HG02798 (cell line): Measurements from ENCODE around the gene C16orf87.
"Not testable (repeated sequence)": the region's sequence is repeated elsewhere in the genome, so short reads cannot be mapped to it uniquely, and the experiment has no call there.

Experiments
- ATAC-seq: cut with Tn5 transposase; IDR thresholded peaks from one replicate; pipeline ENCODE4 v1.9.1; 2021; ENCODE audit warnings: mild to moderate bottlenecking; ENCODE audit not compliant: unreplicated experiment, poor library complexity

Gene C16orf87

DNA sequence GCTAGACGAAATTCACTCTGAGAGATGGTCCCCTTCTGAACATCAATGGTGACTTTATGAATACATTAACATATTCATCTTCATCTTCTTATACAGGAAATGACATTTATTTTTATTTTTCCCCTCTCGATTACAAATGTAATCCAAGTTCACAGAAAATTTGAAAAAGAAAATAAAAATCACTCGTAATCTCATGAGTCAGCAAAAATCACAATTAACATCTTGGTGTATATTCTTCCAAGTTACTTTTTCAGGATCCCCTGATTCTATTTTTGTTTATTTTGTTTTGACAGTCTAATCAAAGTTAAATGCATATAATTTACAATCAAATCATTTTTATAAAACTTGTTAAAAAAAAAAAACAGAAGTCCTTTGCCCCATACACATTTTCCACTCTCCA lies 27.6 kb downstream of the C16orf87 start:
- ATAC-seq = no peak

DNA sequence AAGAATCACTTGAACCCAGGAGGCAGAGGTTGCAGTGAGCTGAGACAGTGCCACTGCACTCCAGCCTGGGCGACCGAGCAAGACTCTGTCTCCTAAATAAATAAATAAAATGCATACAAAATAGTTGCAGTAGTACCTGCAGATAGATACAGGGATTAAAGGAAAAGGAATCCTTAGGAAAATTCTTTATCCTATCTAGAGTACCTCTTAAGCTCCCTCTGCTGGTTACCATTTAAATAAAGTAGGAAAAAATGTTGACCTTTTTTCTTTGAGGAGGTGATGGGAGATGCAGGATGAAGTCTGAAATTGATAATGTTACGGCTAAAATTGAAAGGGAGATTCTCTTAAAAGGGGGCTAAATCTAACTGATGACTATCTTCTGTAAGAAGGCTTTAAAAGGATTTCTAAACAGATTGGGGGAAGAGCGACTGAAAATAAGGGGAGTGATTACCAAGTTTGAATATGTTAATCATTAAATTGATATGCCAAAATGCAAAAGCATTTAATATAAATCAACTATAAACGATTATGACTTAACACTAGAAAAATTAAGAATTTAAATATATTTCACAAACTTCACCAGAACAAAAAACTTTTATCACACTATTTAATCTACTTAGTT lies 29.4 kb downstream of the C16orf87 start:
- no peak for ATAC-seq

DNA sequence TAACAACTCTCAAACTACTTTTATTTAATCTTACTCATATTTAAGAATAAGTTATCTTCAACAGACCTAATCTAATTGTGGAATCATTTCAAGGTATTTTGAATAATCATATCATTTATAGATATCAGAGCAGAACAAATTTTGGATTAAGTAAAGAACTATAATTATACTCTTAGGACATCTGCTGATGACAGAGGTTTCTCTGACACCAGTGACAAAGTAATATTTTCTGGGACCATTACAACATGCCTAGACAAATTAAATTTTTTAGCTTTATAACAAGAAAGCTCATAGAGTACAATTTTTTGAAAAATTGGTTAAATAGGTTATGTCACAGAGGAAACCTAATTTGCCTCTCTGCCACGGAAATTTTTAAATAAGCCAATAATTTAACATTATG lies 30.5 kb downstream of the C16orf87 start:
- ATAC-seq = no peak

DNA sequence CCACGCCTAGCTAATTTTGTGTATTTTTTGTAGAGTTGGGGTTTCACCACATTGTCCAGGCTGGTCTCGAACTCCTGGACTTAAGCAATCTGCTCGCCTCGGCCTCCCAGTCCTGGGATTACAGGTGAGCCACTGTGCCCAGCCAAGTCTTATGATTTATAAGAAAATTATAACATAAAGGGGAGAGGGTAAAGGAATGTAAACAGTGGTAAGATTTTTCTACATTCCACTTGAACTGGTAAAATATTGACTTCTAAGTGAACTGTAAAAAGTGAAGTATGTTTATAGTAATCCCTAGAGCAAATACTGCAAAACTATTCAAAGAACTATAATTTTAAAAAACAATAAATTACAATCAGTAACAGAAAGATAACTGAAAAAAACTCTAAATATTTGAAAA lies 33.5 kb downstream of the C16orf87 start:
- ATAC-seq = no peak

DNA sequence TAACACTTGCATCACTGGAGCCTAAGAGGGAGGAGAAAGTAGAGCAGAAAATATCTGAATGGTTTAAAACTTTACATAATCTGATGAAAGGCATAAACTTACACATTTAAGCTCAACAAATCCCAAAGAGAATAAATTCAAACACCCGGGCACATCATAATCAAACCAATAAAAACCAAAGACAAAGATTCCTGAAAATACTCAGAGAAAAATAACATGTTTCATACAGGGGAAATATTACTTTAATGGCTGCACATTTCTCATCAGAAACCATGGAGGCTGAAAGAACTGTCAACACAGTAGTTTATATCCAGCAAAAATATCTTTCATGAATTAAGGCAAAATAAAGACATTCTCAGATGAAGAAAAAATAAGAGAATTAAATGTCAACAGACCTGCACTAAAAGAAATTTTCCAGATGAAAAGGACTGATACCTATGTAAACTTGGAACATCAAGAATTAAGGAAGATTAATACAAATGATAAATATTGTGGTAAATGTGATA lies 34.2 kb downstream of the C16orf87 start:
- ATAC-seq = no peak

DNA sequence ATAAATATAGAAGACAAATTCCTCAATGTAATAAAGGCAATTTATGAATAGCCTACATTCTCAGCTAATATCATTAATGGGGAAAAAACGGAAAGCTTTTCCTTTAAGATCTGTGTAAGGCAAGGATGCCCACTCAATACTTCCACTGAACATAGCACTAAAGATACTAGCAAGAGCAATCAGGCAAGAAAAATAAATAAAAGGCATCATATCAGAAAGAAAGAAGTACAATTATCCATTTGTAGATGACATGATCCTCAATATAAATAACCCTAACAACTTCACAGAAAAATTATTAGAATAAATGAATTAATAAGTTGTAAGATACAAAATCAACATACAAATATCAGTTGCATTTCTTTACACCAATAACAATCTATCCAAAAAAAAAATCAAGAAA lies 37.1 kb downstream of the C16orf87 start:
- no peak for ATAC-seq

DNA sequence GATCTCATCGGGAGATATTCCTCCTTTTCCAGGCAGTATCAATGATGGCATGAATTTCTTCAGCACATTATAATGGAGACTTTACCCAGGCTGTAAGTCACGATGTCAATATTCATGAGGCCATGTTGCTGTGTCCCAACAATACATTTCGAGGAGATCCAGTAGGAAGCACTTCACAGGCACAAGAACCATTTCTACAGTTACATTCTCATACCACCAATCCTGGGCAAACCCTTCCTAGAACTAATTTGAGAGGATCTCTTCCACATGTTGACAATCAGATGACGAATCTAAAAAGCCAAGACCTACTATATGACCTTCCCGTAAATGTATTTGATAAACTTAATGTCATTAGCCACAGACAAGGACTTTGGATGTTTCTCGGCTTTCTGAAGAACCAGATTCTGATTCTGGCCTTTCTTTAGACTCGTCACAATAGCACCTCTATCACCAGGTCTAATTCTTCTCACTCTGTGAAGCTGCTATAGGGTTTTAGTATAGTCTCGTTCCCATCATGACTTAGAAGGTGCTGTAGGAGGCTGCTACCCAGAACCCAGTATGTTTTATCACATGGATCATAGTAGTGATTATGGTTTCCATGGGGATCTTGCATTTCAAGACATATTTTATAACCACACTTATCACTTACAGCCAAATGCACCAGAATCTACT lies 40.2 kb downstream of the C16orf87 start:
- ATAC-seq = no peak

DNA sequence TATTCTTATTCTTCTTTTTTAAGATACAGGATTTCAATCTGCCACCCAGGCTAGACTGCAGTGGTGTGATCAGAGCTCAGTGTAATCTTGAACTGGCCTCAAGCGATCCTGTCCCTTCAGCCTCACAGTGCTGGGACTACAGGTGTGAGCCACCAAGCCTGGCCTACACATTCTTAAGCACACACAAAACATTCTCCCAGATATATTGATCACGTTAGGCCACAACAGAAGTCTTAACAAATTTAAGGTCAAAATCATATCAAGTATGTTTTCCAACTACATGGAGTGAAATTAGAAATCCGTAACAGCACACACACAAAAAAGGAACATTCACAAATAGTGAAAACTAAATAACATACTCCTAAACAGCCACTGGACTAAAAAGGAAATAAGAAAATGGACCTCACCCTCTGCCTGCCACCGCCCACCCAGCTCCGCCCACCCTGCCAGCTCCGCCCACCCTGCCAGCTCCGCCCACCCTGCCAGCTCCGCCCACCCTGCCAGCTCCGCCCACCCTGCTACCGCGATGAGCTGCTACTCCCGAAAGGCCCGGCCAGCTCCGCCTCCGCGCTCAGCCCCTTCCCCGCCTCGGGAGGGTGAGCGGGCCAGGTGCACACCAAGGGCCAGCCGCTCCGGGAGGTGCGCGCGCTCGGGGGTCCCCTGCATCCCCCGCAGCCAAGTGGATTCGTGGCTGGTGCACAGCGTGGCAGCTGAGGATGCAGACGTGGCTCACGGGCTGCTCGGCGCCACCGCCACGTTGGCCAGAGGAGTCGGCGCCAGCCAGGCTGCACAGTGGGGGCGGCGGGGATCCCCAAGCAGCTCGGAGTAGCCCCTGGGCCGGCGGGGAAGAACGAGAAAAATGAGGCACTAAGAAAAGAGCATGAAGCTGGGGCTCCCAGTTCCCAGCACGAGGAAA lies 41.2 kb downstream of the C16orf87 start:
- peak; percentile 92 for ATAC-seq

DNA sequence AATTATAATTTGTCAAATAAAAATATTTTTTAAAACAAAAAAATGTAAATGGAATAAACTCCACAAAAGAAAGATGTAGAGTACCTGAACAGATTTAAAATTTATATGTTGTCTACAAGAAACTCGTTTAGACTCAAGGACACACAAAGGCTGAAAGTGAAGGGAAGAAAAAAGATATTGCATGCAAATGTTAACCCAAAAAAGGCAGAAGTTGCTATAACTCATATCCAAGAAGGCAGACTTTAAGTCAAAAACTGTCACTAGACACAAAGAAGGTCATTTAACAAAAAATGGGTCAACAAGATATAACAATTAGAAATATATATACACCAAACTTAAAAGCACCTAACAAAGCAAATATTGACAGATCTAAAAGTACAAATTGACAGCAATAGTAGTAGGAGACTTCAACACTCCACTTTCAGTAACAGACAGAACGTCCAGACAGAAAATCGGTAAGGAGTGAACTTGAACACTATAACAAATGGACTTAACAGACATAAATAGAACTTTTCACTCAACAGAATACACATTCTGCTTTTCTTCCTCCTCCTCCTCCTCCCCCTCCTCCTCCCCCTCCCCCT lies 42.0 kb downstream of the C16orf87 start:
- no peak for ATAC-seq

DNA sequence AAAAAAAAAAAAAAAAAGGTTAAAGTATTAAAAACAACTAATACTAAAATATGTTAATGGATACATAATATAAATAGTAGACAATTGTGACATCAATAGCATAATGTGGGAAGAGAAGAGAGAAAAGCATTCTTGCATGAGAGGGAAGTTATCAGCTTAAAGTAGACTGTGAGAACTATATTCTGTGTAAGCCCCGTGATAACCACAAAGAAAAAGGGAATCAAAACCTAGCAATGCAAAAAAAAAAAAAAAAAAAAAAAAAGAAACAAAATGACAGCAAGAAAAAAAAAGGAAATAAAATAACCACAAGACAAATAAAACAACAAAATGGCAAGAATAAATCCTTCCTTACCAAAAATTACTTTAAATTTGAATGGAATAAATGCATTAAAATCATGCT lies 43.1 kb downstream of the C16orf87 start:
- ATAC-seq = no peak

DNA sequence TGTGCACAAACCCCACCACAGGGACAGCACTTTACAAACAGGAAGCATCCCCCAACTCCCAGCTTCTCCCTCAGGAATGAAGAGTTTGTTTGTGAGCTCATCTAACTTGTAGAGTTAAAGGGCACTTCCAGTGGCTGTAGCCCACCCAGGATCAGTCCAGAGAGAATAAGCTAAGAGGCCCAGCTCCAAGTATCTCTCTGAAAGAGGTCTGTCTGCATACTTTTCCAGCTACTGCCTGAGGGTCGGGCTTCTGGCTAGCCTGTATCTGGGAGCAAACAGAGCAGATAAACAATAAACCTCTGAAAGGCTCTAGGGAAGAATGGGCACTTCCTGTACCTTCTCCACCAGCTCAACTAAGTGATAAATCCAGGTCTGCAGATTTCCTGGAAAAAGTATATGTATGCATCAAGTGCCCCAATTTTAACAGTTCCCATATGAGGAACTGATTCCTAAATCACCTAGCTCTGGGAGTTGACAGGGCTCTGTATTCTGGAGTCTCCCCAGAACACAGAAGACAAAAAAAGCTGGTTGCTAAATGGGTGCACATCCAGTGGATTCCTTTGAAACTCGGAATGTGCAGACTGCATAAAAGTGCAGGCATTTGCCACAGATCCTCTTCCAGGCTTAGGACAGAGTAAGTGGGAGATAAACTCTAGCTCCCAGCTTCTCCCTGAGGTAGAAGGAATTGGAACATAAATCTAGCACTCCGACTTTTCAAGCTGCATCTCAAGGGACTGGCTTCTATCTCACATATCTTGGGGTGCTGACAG lies 45.7 kb downstream of the C16orf87 start:
- no peak for ATAC-seq

DNA sequence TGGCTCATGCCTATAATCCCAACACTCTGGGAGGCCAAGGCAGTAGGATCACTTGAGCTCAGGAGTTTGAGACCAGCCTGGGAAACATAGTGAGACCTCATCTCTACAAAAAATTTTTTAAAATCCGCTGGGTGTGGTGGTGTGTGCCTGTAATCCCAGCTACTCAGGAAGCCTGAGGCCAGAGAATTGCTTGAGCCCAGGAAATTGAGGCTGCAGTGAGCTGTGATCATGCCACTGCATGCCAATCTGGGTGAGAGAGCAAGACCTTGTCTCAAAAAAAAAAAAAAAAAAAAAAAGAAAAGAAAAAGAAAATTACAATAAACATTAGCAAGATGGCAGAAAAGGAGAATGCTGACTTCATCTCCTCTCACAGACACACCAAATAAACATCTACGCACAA lies 46.4 kb downstream of the C16orf87 start:
- not testable (repeated sequence) for ATAC-seq

DNA sequence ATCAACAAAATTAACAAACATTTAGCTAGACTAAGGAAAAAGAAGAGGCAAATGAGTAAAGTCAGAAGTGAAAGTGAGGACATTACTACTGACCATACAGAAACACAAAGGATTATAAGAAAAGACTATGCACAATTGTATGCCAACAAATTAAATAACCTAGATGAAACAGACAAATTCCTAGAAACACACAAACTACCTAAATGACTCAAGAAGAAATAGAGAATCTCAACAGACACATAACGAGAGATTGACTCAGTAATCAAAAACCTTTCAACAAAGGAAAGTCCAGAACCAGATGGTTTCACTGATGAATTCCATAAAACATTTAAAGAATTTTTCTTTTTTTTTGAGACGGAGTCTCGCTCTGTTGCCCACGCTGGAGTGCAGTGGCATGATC lies 47.2 kb downstream of the C16orf87 start:
- no peak for ATAC-seq

DNA sequence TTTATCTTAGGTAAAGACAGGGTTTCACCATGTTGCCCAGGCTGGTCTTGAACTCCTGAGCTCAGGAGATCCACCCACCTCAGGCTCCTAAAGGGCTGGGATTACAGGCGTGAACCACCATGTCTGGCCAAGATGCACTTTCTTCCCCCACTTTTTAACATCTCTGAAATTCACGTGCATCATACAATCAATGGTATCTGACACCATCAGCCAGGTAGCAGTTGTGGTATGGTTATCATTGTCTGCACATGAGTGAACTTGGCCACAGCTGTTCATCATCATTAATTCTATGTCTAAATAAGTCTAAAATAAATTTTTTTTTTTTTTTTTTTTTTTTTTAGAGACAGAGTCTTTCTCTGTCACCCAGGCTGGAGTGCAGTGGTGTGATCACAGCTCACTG lies 48.7 kb downstream of the C16orf87 start:
- no peak for ATAC-seq

DNA sequence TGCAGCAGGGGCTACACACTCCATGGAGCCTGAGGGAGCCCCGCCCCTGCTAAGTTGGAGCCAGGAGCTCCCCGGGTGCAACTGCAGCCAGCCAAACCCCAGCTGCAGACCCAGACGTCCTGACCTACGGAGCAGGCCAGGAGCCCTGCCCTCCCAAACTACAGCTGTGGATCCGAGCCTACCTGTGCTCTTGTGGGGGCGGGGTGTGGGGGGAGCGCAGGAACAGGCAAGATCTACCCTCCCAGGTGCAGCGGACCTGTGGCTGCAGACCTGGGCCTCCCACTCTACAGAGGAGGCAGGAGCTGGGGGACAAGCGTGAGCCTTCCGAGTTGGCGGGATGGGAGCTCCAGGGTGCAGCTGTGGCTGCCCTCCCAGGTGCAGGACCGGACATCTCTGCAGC lies 53.2 kb downstream of the C16orf87 start:
- no peak for ATAC-seq

DNA sequence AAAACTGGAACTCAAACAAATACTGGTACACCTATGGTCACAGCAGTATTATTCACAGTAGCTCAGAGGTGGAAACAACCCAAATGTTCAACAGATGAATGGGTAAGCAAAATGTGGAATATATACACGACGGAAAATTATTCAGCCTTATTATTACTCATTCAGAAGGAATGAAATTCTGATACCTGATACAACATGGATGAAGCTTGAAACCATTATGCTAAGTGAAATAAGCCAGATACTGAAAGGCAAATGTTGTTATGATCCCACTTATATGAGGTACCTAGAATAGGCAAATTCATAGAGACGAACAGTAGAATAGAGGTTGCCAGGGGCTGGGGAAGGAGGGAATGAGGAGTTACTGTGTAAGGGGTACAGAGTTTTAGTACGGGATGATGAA lies 55.8 kb downstream of the C16orf87 start:
- ATAC-seq = no peak

DNA sequence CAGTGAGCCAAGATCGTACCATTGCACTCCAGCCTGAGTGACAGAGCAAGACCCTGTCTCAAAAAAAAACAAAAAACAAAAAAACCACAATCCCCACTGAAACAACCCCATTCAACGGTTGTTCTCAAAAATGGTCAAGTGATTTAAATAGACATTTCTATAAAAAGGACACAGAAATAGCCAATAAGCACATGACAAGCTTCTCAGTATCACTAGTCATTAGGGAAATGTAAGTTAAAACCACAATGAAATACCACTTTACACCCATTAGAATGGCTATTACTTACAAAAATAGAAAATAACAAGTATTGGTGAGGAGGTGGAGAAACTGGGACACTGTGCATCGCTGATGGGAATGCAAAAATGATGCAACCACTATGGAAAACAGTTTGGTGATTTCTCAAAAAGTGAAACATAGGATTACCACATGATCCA lies 56.2 kb downstream of the C16orf87 start:
- ATAC-seq = peak; percentile 72

DNA sequence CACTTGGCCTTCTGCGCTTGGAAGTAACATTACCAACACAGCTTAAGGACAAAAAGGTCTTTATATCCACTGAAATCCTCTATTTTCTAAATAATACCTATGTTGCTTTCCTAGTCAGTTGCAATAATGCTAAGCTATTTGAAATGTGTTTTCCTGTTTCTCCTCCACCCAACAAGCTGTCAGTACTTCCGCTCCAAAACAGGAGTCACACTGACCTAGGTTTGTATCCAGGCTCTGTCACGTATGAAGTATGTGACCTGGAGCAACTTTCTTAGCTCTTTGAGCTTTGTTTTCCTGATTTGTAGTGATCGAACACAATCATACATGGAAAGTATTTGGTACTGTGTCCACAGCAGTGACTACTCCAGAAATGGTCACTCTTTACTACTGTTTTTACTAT lies 58.5 kb downstream of the C16orf87 start:
- no peak for ATAC-seq

DNA sequence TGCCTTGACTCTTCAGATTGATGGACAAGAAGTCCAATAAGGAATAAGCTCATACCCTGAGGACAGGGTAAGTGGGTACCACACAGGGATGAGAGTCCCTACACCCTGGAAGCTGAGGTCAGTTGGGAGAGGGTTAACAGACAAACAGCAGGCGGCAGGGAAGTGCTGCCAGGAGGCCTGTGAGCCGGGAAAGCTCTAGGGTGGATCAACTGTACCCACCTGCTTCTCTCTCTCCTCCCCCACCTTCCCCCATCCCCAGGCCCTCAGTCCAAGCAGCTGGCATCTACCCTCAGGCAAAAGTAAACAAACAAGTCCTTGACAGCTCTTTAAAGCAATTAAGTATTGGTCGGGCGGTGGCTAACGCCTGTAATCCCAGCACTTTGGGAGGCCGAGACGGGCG lies 62.2 kb downstream of the C16orf87 start:
- no peak for ATAC-seq

DNA sequence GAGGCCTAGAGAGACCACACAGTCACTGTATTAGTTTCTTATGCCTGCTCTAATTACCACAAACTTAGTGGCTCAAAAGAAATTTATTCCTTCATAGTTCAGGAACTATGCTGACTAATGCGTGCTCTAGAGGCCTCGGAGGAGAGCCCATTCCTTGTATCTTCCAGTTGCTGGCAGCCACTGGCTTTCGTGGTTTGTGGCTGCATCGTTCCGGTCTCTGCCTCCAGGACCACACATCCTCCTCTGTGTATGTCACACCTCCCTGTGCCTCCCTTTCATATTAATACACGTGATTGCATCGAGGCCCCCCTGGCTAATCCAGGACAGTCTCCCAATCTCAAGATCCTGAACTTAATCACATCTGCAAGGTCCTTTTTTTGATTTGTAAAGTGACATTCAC lies 65.9 kb downstream of the C16orf87 start:
- no peak for ATAC-seq
